ENCODE data around the gene DSCAML1. TPM values are rescaled to one million over a fixed set of nuclear protein-coding genes. Genes with fewer than 3 reads are reported as not detected.

The DSCAML1 gene
- total and polyA plus RNA-seq, 2 of the 8 experiments (the other 6 are each of a cell fraction or from before 2014, with no cell fraction given) = 0.19 to 0.24 TPM

GRCh38 chr11:117725048-117725734, 71.8 kb downstream of the DSCAML1 start:
- peak overlapping the region; percentile 61; the same call in 1 of the 2 replicates for H2BK15ac ChIP-seq (ENCODE audit: low read length)
- no peak overlapping the region for H2AK5ac ChIP-seq (ENCODE audit: low read depth, low read length)
- H3K18ac ChIP-seq (ENCODE audit: extremely low read depth, low read length) = no peak overlapping the region
- no peak overlapping the region for H4K91ac ChIP-seq (replicated peaks; ENCODE audit: insufficient read length, low read length)
- no peaks in the 10 kb centered on the region for H3K79me2 ChIP-seq (ENCODE audit: control insufficient read depth in 1 of 2, insufficient read depth in 2 of 2, low read length in 2 of 2)
- DNase-seq (ENCODE audit: low read depth in 1 of 2, low spot score in 2 of 2) (no peak), FAIRE-seq (no peak)
- H3K27me3 ChIP-seq (replicated peaks in 1 of 4; ENCODE audit: control insufficient read depth in 3 of 4, extremely low read depth in 1 of 4, insufficient read depth in 3 of 4, low read length in 3 of 4) = peaks cover 0 to 6% (median 4%) of the 10 kb centered on the region in 4 experiments; a peak in 2 of 7 replicates
- peaks cover 8 to 17% (median 10%) of the 10 kb centered on the region in 4 experiments for H3K4me1 ChIP-seq (replicated peaks in 1 of 4; ENCODE audit: control insufficient read depth in 3 of 4, insufficient read depth in 4 of 4, low read length in 3 of 4)
- no peak overlapping the region for H3K56ac ChIP-seq (replicated peaks; ENCODE audit: insufficient read length, low read depth, low read length)
- no peak overlapping the region for H2BK5ac ChIP-seq (ENCODE audit: low read depth, low read length)
- no peak overlapping the region for H4K8ac ChIP-seq (ENCODE audit: extremely low read depth, insufficient read depth, low read length)
- H2AFZ ChIP-seq (ENCODE audit: low read length) = no peak overlapping the region
- no peaks in the 10 kb centered on the region for H4K20me1 ChIP-seq (replicated peaks in 1 of 2; ENCODE audit: control insufficient read depth in 1 of 2, insufficient read depth in 2 of 2, low read length in 2 of 2)
- POLR2A ChIA-PET (ENCODE audit: partially characterized antibody) = no interaction called here
- H3K23me2 ChIP-seq (ENCODE audit: low read depth, low read length) = peaks cover 2% of the 10 kb centered on the region; the same call in 1 of the 2 replicates
- H3K9me3 ChIP-seq (ENCODE audit: insufficient read depth in 2 of 2, low read depth in 1 of 2, low read length in 1 of 2) = no peaks in the 10 kb centered on the region
- H3K4ac ChIP-seq (replicated peaks; ENCODE audit: insufficient read length, low read depth, low read length) = no peak overlapping the region
- CTCF ChIA-PET (ENCODE audit: partially characterized antibody) = interaction anchor here (0.6 to 1.6 kb wide), 3 partner anchors 12 to 110 kb away, joined by 3 to 5 read pairs (median 5); no protein-coding TSS in a partner anchor
- H2BK20ac ChIP-seq (ENCODE audit: low read length) = no peak overlapping the region
- H3K4me2 ChIP-seq (ENCODE audit: insufficient read depth in 1 of 2, low read depth in 2 of 2, low read length in 2 of 2) = no peak overlapping the region
- no peak overlapping the region for H2BK120ac ChIP-seq (replicated peaks; ENCODE audit: low read depth, low read length)
- no peak overlapping the region for H3K4me3 ChIP-seq (ENCODE audit: extremely low read depth in 1 of 4, insufficient read depth in 2 of 4, low read depth in 3 of 4, low read length in 4 of 4)
- 77% methylated on average over 11 of the region's 12 CpGs; no CpG with 5 or more reads in 1 of the 2 experiments for WGBS, 2 experiments (ENCODE audit: extremely low coverage in 1 of 2, insufficient coverage in 1 of 2, insufficient read length in 1 of 2, insufficient replicate concordance in 2 of 2, low coverage in 1 of 2, low lambda C conversion rate in 2 of 2, missing lambda C conversion rate in 1 of 2)
- no peak overlapping the region for H3K9ac ChIP-seq (replicated peaks in 1 of 4; ENCODE audit: extremely low read depth in 1 of 4, low read depth in 3 of 4, low read length in 3 of 4)
- H3K27ac ChIP-seq (ENCODE audit: low read depth, low read length) = no peak overlapping the region
- H3K79me1 ChIP-seq (ENCODE audit: low read depth, low read length) = no peaks in the 10 kb centered on the region
- H3K36me3 ChIP-seq (ENCODE audit: control insufficient read depth in 2 of 4, insufficient read depth in 4 of 4, low read length in 3 of 4) = no peaks in the 10 kb centered on the region
- no peak overlapping the region for H3K23ac ChIP-seq (ENCODE audit: insufficient read length)
- H2BK12ac ChIP-seq (ENCODE audit: low read depth, low read length) = no peak overlapping the region; the same call in 1 of the 2 replicates
- no peak overlapping the region for H4K5ac ChIP-seq (ENCODE audit: insufficient read length, low read depth, low read length)
- H3K14ac ChIP-seq (ENCODE audit: insufficient read length) = no peak overlapping the region
- TF ChIP-seq CREB1 (IDR thresholded peaks at IDR 0.05) (no peak), ZNF274 (IDR thresholded peaks at IDR 0.05; ENCODE audit: borderline replicate concordance, extremely low read depth, low read length) (no peak), CEBPB (IDR thresholded peaks at IDR 0.05; ENCODE audit: low read depth, low read length) (no peak), RAD21 (IDR thresholded peaks at IDR 0.05 in 1 of 2, conservative IDR thresholded peaks at IDR 0.05 in 1 of 2; ENCODE audit: low read depth in 2 of 2, low read length in 2 of 2) (peak in 1 of 2 experiments; percentile 11; a peak in 1 of 4 replicates), HDAC2 (IDR thresholded peaks at IDR 0.05; ENCODE audit: borderline replicate concordance in 1 of 2, low read depth in 2 of 2, low read length in 2 of 2) (no peak), KDM1A (IDR thresholded peaks at IDR 0.05; ENCODE audit: borderline replicate concordance, low read length) (no peak), CTCF (IDR thresholded peaks at IDR 0.05; ENCODE audit: control extremely low read depth in 1 of 3, insufficient read depth in 1 of 3, low read depth in 1 of 3, low read length in 3 of 3) (peak in 1 of 3 experiments; percentile 2; a peak in 1 of 4 replicates), RBBP5 (IDR thresholded peaks at IDR 0.05; ENCODE audit: borderline replicate concordance, low read depth, low read length) (no peak), NANOG (IDR thresholded peaks at IDR 0.05; ENCODE audit: insufficient read depth, low read depth, low read length, poor library complexity, severe bottlenecking) (no peak)

Measured in H1 (cell line).